SK-N-SH treated with all-trans-retinoic acid at 6 μM for 48 hours (cell line): Measurements from ENCODE around the gene ZNF792.

Experiments used
- ATAC-seq: fragments of 200-7000 bp; cut with Tn5 transposase; 3 replicates; pipeline ENCODE4 v1.9.1; 2020; ENCODE audit warnings: mild to moderate bottlenecking, moderate library complexity
- ARNTL ChIP-seq: fragments of 450-650 bp; formaldehyde crosslinking; IDR thresholded peaks from 2 replicates; pipeline ENCODE4 v1.5.0; 2020; ENCODE audit warnings: low read depth, mild to moderate bottlenecking, moderate library complexity, borderline replicate concordance
- BACH2 ChIP-seq: fragments of 250-450 bp; sonication (Bioruptor Pico); IDR thresholded peaks from 2 replicates; pipeline ENCODE4 v1.9.0; 2021; ENCODE audit warnings: mild to moderate bottlenecking, borderline replicate concordance
- CREB5 ChIP-seq: fragments of 250-450 bp; sonication (Bioruptor Pico); IDR thresholded peaks from 2 replicates; pipeline ENCODE4 v1.5.1; 2020; ENCODE audit warnings: low read depth, mild to moderate bottlenecking, moderate library complexity
- CSDC2 ChIP-seq: fragments of 250-450 bp; sonication (Bioruptor Pico); IDR thresholded peaks from 2 replicates; pipeline ENCODE4 v1.5.0; 2020; ENCODE audit warnings: mild to moderate bottlenecking, moderate library complexity
- CSRNP3 ChIP-seq: fragments of 250-450 bp; sonication (Bioruptor Pico); IDR thresholded peaks from 2 replicates; pipeline ENCODE4 v1.5.1; 2021; ENCODE audit warnings: mild to moderate bottlenecking, moderate library complexity
- ESRRG ChIP-seq: fragments of 250-450 bp; sonication (Bioruptor Pico); IDR thresholded peaks from 2 replicates; pipeline ENCODE4 v1.6.1; 2021; ENCODE audit warnings: mild to moderate bottlenecking
- GLIS3 ChIP-seq: fragments of 250-450 bp; sonication (Bioruptor Pico); IDR thresholded peaks from 2 replicates; pipeline ENCODE4 v1.5.0; 2020; ENCODE audit warnings: mild to moderate bottlenecking, moderate library complexity
- ISL1 ChIP-seq: fragments of 250-450 bp; sonication (Bioruptor Pico); IDR thresholded peaks from 2 replicates; pipeline ENCODE4 v2.1.2; 2022; ENCODE audit warnings: mild to moderate bottlenecking, moderate library complexity
- OSR1 ChIP-seq: fragments of 250-450 bp; sonication (Bioruptor Pico); IDR thresholded peaks from 2 replicates; pipeline ENCODE4 v1.8.0; 2022; ENCODE audit warnings: moderate library complexity, mild to moderate bottlenecking, inconsistent platforms
- PATZ1 ChIP-seq: fragments of 250-450 bp; sonication (Bioruptor Pico); IDR thresholded peaks from 2 replicates; pipeline ENCODE4 v1.8.0; 2020; ENCODE audit warnings: mild to moderate bottlenecking, moderate library complexity, borderline replicate concordance
- RARB ChIP-seq: fragments of 250-450 bp; sonication (Bioruptor Pico); IDR thresholded peaks from 2 replicates; pipeline ENCODE4 v1.8.0; 2021; ENCODE audit warnings: mild to moderate bottlenecking, moderate library complexity
- SNAI2 ChIP-seq: fragments of 250-450 bp; sonication (Bioruptor Pico); IDR thresholded peaks from 2 replicates; pipeline ENCODE4 v1.5.0; 2020; ENCODE audit warnings: mild to moderate bottlenecking, moderate library complexity
- TCF4 ChIP-seq: fragments of 250-450 bp; sonication (Bioruptor Pico); IDR thresholded peaks from 2 replicates; pipeline ENCODE4 v1.8.0; 2021; ENCODE audit warnings: mild to moderate bottlenecking, moderate library complexity, borderline replicate concordance
- TOX ChIP-seq: fragments of 250-450 bp; sonication (Bioruptor Pico); IDR thresholded peaks from 2 replicates; pipeline ENCODE4 v1.8.0; 2021; ENCODE audit warnings: mild to moderate bottlenecking, moderate library complexity, borderline replicate concordance
- TSHZ2 ChIP-seq: fragments of 250-450 bp; sonication (Bioruptor Pico); IDR thresholded peaks from 2 replicates; pipeline ENCODE4 v1.5.0; 2020; ENCODE audit warnings: mild to moderate bottlenecking, moderate library complexity
- ZC3H10 ChIP-seq: fragments of 250-450 bp; sonication (Bioruptor Pico); IDR thresholded peaks from 2 replicates; pipeline ENCODE4 v1.5.1; 2021; ENCODE audit warnings: mild to moderate bottlenecking, moderate library complexity
- ZFP3 ChIP-seq: fragments of 250-450 bp; sonication (Bioruptor Pico); IDR thresholded peaks from 2 replicates; pipeline ENCODE4 v1.5.0; 2020; ENCODE audit warnings: mild to moderate bottlenecking, moderate library complexity
- ZFP30 ChIP-seq: fragments of 450-650 bp; formaldehyde crosslinking; IDR thresholded peaks from 2 replicates; pipeline ENCODE4 v1.5.0; 2022; ENCODE audit warnings: mild to moderate bottlenecking, moderate library complexity
- ZNF565 ChIP-seq: fragments of 450-650 bp; formaldehyde crosslinking; conservative IDR thresholded peaks from 2 replicates; pipeline ENCODE4 v1.5.0; 2020; ENCODE audit warnings: low read depth, mild to moderate bottlenecking, moderate library complexity
- ZNF70 ChIP-seq: fragments of 450-650 bp; formaldehyde crosslinking; IDR thresholded peaks from 2 replicates; pipeline ENCODE4 v1.5.0; 2020; ENCODE audit warnings: mild to moderate bottlenecking, moderate library complexity
- ZNF8 ChIP-seq: fragments of 450-650 bp; formaldehyde crosslinking; IDR thresholded peaks from 2 replicates; pipeline ENCODE4 v1.5.0; 2020; ENCODE audit warnings: mild to moderate bottlenecking, moderate library complexity

ZNF792 gene

GRCh38 chr19:34960103-34960805, 3.8 kb downstream of the ZNF792 start (continued):
- TF ChIP-seq CREB5 (CRISPR knock-in tag) (no peak), ZC3H10 (CRISPR knock-in tag) (no peak), RARB (CRISPR knock-in tag) (no peak), ZFP3 (CRISPR knock-in tag) (no peak), BACH2 (no peak), TOX (CRISPR knock-in tag) (no peak), CSRNP3 (CRISPR knock-in tag) (no peak), CSDC2 (CRISPR knock-in tag) (no peak), ARNTL (CRISPR knock-in tag) (no peak), ISL1 (CRISPR knock-in tag) (no peak), TCF4 (CRISPR knock-in tag) (no peak), ZNF565 (CRISPR knock-in tag) (no peak), ZNF70 (CRISPR knock-in tag) (no peak), GLIS3 (CRISPR knock-in tag) (no peak)
- TF ChIP-seq, all 23 proteins: peak for 0

- no peak for ATAC-seq
- no peak for TF ChIP-seq ZC3H10 (CRISPR knock-in tag)
Measured at GRCh38 chr19:34959021-34959420, 5.0 kb downstream of the ZNF792 start.

GRCh38 chr19:34957830-34958751, 5.9 kb downstream of the ZNF792 start:
- TF ChIP-seq BACH2 (no peak), TOX (CRISPR knock-in tag) (no peak), ZFP3 (CRISPR knock-in tag) (no peak), GLIS3 (CRISPR knock-in tag) (no peak), ZFP30 (CRISPR knock-in tag) (no peak; the same call in 1 of the 2 replicates)
- ATAC-seq = no peak

GRCh38 chr19:34953092-34953491, 10.9 kb downstream of the ZNF792 start:
- no peak for ATAC-seq
- TF ChIP-seq CSDC2 (CRISPR knock-in tag) = no peak
- TF ChIP-seq CREB5 (CRISPR knock-in tag) = no peak
- TF ChIP-seq ZNF565 (CRISPR knock-in tag) = no peak
- no peak for TF ChIP-seq ZFP30 (CRISPR knock-in tag)
- no peak for TF ChIP-seq ZFP3 (CRISPR knock-in tag)
- no peak for TF ChIP-seq SNAI2 (CRISPR knock-in tag)
- TF ChIP-seq ZNF8 (CRISPR knock-in tag) = no peak
- TF ChIP-seq TCF4 (CRISPR knock-in tag) = no peak

- TF ChIP-seq OSR1 = no peak
- TF ChIP-seq TSHZ2 (CRISPR knock-in tag) = no peak
- no peak for TF ChIP-seq ESRRG (CRISPR knock-in tag)
- TF ChIP-seq ZFP3 (CRISPR knock-in tag) = no peak
- no peak for TF ChIP-seq ZNF8 (CRISPR knock-in tag)
- no peak for TF ChIP-seq PATZ1 (CRISPR knock-in tag)
- TF ChIP-seq ZFP30 (CRISPR knock-in tag) = no peak
- no peak for TF ChIP-seq CREB5 (CRISPR knock-in tag)
- no peak for TF ChIP-seq ARNTL (CRISPR knock-in tag)
- no peak for ATAC-seq
Measured at GRCh38 chr19:34943861-34944573, 20.0 kb downstream of the ZNF792 start.
